Esophagus (tissue), 2 donors: ENCODE results near the gene CSNK1E. TPM values are rescaled to one million over a fixed set of nuclear protein-coding genes. Genes with fewer than 3 reads are reported as not detected.
A peak's percentile ranks its signal among the peaks of the same experiment; 100 is the strongest.
"Not testable (repeated sequence)": the region's sequence is repeated elsewhere in the genome, so short reads cannot be mapped to it uniquely, and the experiment has no call there.

Experiments used
- H3K27ac ChIP-seq, 2 donors: one replicate each; pipeline ENCODE4 v1.5.1; 2013; ENCODE audit warnings: low read depth in 2 of 2, mild to moderate bottlenecking in 2 of 2, inconsistent platforms in 1 of 2, low read length in 1 of 2, moderate library complexity in 1 of 2
- H3K27me3 ChIP-seq, 2 donors: one replicate each; pipeline ENCODE4 v1.6.1; 2013; ENCODE audit warnings: low read length in 2 of 2, control low read depth in 1 of 2, mild to moderate bottlenecking in 1 of 2; ENCODE audit not compliant: insufficient read depth in 2 of 2, control insufficient read depth in 1 of 2
- H3K36me3 ChIP-seq, 2 donors: one replicate each; pipeline ENCODE4 v1.6.1; 2013; ENCODE audit warnings: low read length in 1 of 2; ENCODE audit not compliant: control insufficient read depth in 2 of 2, insufficient read depth in 2 of 2
- H3K4me1 ChIP-seq, 2 donors: one replicate each; pipeline ENCODE4 v1.6.1; 2013; ENCODE audit warnings: low read length in 1 of 2; ENCODE audit not compliant: control insufficient read depth in 2 of 2, insufficient read depth in 2 of 2
- H3K4me3 ChIP-seq, 2 donors: one replicate each; pipeline ENCODE4 v1.5.1; 2013; ENCODE audit warnings: low read length in 2 of 2, mild to moderate bottlenecking in 2 of 2, low read depth in 1 of 2, moderate library complexity in 1 of 2
- H3K9me3 ChIP-seq, 2 donors: one replicate each; pipeline ENCODE4 v1.6.1; 2013; ENCODE audit warnings: mild to moderate bottlenecking in 2 of 2, low read depth in 1 of 2, low read length in 1 of 2, moderate library complexity in 1 of 2; ENCODE audit not compliant: control insufficient read depth in 2 of 2, insufficient read depth in 1 of 2
- WGBS, 2 donors: extraction: QIAGEN DNeasy Blood & Tissue Kit; methylation state at CpG; one replicate each; pipeline ENCODE4 v1.1.7; 2013; 5-methylcytosine and 5-hydroxymethylcytosine counted together
- polyA plus RNA-seq, 2 donors: library from polyadenylated mRNA; stranded (reverse); fragments of 200-250 nt; gene quantifications; one replicate each; pipeline ENCODE4 v1.2.3, GENCODE V29; 2013
- donor health status: healthy with polysubstance abuse.
- donor health status: Bipolar disorder and iron deficiency.

Gene CSNK1E
- 100 to 1,000 TPM in 1 of 2 donors, 10 to 100 TPM in 1; 69.4 to 152 TPM for polyA plus RNA-seq

GRCh38 chr22:38317122-38317994 is at the start of gene CSNK1E:
TSS of gene CSNK1E (minus strand) at chr22:38317433. CDS start at chr22:38314157, 3,276 bp downstream.
- peak within 1 kb of the TSS; percentile 96 to 98 for H3K27ac ChIP-seq
- H3K4me3 ChIP-seq = peak within 1 kb of the TSS; percentile 67 to 82
- peaks cover 0 to 11% of the 10 kb centered on the region in 2 donors for H3K4me1 ChIP-seq
- H3K36me3 ChIP-seq = peaks cover 2 to 3% of the 10 kb centered on the region in 2 donors
- no peaks in the 10 kb centered on the region for H3K27me3 ChIP-seq
- no peaks in the 10 kb centered on the region for H3K9me3 ChIP-seq
- 1 to 2% methylated on average over 65 to 98 of the region's 98 CpGs for WGBS, 2 donors

DNA sequence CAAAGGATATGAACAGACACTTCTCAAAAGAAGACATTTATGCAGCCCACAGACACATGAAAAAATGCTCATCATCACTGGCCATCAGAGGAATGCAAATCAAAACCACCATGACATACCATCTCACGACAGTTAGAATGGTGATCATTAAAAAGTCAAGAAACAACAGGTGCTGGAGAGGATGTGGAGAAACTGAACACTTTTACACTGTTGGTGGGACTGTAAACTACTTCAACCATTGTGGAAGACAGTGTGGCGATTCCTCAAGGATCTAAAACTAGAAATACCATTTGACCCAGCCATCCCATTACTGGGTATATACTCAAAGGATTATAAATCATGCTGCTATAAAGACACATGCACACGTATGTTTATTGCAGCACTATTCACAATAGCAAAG is 48.6 kb upstream of the CSNK1E start:
- H3K4me1 ChIP-seq, H3K9me3 ChIP-seq, H3K27me3 ChIP-seq, H3K27ac ChIP-seq, H3K4me3 ChIP-seq, H3K36me3 ChIP-seq: not testable (repeated sequence)
- 92 to 98% methylated on average over 2 of the region's 3 CpGs for WGBS, 2 donors

- H3K9me3 ChIP-seq, H3K4me3 ChIP-seq, H3K4me1 ChIP-seq, H3K27ac ChIP-seq, H3K27me3 ChIP-seq, H3K36me3 ChIP-seq: not testable (repeated sequence)
- 58 to 81% methylated on average over 3 of the region's 3 CpGs for WGBS, 2 donors
These were observed 47.9 kb upstream of the CSNK1E start for GRCh38 chr22:38365174-38365573.

- H3K4me3 ChIP-seq, H3K36me3 ChIP-seq, H3K27ac ChIP-seq, H3K4me1 ChIP-seq, H3K27me3 ChIP-seq, H3K9me3 ChIP-seq: not testable (repeated sequence)
- WGBS, 2 donors = 88 to 96% methylated on average over 2 of the region's 2 CpGs
These were observed 43.3 kb upstream of the CSNK1E start for GRCh38 chr22:38360560-38360959.

DNA sequence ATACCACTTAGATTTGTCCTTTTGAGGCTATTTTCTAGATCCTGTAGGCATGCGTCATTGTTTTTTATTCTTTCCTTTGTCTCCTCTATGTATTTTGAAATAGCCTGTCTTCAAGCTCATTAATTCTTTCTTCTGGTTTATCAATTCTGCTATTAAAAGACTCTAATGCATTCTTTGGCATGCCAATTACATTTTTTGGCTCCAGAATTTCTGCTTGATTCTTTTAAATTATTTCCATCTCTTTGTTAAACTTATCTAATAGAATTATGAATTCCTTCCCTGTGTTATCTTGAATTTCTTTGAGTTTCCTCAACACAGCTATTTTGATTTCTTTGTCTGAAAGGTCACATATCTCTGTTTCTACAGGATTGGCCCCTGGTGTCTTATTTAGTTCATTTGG is 42.6 kb upstream of the CSNK1E start:
- not testable (repeated sequence) for H3K4me1 ChIP-seq, H3K27me3 ChIP-seq, H3K27ac ChIP-seq, H3K4me3 ChIP-seq, H3K36me3 ChIP-seq, H3K9me3 ChIP-seq
- 100% methylated on average over 1 of the region's 1 CpG; no CpG with 5 or more reads in 1 of the 2 donors for WGBS, 2 donors

DNA sequence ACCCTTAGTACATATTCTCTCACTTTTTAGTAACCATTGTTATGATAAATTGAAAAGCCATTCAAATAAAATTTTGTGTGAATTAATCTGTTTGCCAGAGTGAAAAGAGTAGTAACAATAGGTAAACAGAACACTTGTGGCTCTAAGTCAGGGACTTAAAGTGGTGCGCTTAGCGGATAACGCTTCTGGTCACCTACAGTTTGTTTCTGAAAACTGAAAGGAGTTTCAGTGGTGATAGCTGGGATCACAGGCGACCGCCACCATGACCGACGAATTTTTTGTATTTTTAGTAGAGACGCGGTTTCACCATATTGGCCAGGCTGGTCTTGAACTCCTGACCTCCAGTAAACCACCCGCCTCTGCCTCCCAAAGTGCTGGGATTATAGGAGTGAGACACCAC is 40.7 kb upstream of the CSNK1E start:
- H3K27ac ChIP-seq, H3K9me3 ChIP-seq, H3K4me3 ChIP-seq, H3K27me3 ChIP-seq, H3K36me3 ChIP-seq, H3K4me1 ChIP-seq: not testable (repeated sequence)
- WGBS, 2 donors = 89 to 90% methylated on average over 10 of the region's 10 CpGs

- Histone ChIP-seq H3K36me3 (no peaks in the 10 kb centered on the region), H3K9me3 (no peaks in the 10 kb centered on the region), H3K4me1 (no peaks in the 10 kb centered on the region), H3K27me3 (no peaks in the 10 kb centered on the region), H3K27ac (no peak overlapping the region), H3K4me3 (no peak overlapping the region)
- 96% methylated on average over 14 of the region's 14 CpGs for WGBS, 2 donors
These were observed 38.0 kb upstream of the CSNK1E start for GRCh38 chr22:38355275-38355674.

- H3K4me3 ChIP-seq = no peak overlapping the region
- no peak overlapping the region for H3K27ac ChIP-seq
- no peaks in the 10 kb centered on the region for H3K9me3 ChIP-seq
- no peaks in the 10 kb centered on the region for H3K27me3 ChIP-seq
- 75 to 77% methylated on average over 10 of the region's 10 CpGs for WGBS, 2 donors
- H3K4me1 ChIP-seq = peaks cover 0 to 2% of the 10 kb centered on the region in 2 donors
- H3K36me3 ChIP-seq = no peaks in the 10 kb centered on the region
These were observed 36.5 kb upstream of the CSNK1E start for GRCh38 chr22:38353701-38354100.

GRCh38 chr22:38353142-38353629 is 36.0 kb upstream of the CSNK1E start:
- H3K4me3 ChIP-seq = no peak overlapping the region
- no peaks in the 10 kb centered on the region for H3K36me3 ChIP-seq
- H3K27ac ChIP-seq = no peak overlapping the region
- H3K9me3 ChIP-seq = no peaks in the 10 kb centered on the region
- 20 to 25% methylated on average over 32 to 33 of the region's 33 CpGs for WGBS, 2 donors
- H3K4me1 ChIP-seq = peaks cover 2 to 4% of the 10 kb centered on the region in 2 donors
- H3K27me3 ChIP-seq = no peaks in the 10 kb centered on the region

GRCh38 chr22:38352436-38352835 is 35.2 kb upstream of the CSNK1E start:
- Histone ChIP-seq H3K9me3 (no peaks in the 10 kb centered on the region), H3K27me3 (no peaks in the 10 kb centered on the region), H3K36me3 (no peaks in the 10 kb centered on the region), H3K4me1 (peaks cover 2 to 6% of the 10 kb centered on the region in 2 donors), H3K4me3 (no peak overlapping the region), H3K27ac (no peak overlapping the region)
- WGBS, 2 donors = 83 to 84% methylated on average over 4 of the region's 4 CpGs
